ENCODE results near the gene PLEKHM2. TPM values are rescaled to one million over a fixed set of nuclear protein-coding genes. Genes with fewer than 3 reads are reported as not detected.

PLEKHM2 gene
- total RNA-seq, 1 donor from 2014 or later, result 40.1 TPM

DNA sequence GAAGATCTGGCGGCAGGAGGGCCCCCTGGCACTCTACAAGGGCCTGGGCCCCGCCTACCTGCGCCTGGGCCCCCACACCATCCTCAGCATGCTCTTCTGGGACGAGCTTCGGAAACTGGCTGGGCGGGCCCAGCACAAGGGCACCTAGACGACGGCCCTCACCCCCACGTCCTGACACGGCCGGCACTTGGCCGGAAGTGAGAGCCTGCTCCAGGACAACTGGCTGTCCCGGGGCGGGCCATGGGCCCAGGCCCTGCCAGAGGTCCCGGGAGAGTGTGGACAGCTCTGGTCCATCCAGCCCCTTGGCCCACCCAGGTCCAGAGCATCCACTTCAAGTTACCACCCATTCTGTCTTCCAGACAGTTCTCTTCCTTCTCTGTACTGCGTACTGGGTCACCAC, 55.1 kb downstream of the PLEKHM2 start:
- DNase-seq (ENCODE audit: low read depth in 2 of 2), result no peak

DNA sequence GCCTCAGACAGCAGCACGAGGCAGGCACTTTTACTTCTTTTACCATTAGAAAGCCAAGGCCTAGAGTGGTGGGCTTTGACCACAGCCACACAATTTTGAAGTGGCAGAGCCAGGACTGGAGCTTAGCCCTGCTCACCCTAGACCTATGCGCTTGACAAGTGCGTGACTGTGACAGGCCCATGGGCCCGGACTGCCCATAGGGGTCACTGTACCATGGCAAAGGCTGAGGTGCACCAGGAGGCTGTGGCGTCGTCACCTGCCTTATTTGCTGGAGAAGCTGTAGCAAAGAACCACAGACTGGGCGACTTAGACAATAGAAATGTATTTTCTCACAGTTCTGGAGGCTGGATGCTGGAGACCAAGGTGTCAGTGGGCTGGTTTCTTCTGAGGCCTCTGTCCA, 55.6 kb downstream of the PLEKHM2 start:
- peak in 1 of 2 donors; percentile 31 for DNase-seq (ENCODE audit: low read depth in 2 of 2)

DNA sequence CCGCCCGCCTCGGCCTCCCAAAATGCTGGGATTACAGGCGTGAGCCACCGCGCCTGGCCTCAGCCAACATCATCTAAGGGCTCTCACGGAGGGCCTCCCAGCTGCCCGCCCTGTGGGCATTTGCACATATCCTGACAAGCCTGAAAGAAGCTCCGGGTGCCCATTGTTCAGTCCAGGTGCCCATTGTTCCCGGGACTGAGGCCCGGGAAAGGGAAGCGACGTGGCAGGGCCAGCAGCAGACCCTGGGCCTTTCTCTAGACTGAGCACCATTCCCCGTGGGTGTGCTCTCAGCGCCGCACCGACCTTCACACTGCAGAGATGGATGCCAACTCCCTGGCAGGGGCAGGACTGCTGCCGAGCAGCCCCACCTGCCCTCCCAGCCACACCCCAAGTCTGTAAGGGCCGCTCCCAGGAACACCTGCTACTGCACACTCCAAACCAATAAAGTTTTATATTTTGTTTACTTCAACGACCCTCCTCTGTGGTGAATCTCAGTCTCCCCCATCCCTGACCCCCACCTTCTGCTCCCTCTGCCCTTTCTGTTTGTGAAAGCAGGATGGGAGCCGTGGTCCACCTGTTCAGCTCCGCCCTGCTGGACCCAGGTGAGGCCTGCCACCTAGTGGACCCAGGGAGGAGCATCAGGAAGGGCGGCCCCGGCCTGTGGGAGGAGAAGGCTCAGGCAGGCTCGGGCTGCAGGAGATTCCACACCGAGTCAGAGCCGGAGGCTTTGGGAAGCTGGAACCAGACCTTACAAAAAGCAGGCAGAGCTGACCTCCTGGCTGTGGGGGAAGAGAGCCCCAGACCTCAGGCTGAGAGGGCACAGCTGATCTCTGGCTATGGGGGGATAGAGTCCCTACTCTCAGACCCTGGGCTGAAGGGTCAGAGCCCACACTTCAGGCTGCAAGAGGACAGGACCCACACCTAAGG, 57.1 kb downstream of the PLEKHM2 start:
- peak in 1 of 2 donors; percentile 71 for DNase-seq (ENCODE audit: low read depth in 2 of 2)

DNA sequence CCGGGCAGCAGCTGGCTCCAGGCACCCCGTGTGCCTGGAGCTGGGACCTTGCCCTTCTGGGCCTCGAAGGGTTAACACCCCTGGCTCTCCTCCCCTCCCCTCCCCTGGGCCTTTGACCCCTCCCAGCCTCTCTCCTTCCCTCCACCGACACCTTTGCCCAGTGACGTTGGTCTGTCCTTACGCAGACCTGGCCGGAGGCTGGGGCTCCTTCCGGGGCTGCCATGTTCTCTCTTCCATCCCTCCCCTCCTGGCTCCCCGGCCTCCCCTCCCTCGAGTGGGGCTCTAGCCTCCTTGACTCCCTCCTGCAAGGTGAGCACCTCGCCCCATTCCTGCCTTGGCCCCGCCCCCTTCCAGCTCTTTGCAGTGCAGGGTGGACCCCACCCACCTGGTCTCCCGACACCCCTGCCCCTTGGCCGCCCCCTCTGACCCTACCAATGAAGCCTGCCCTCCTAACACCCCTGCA, 58.2 kb downstream of the PLEKHM2 start, which contains the start of gene TMEM82:
Gene TMEM82, plus strand, starts transcription at position 161 of the 463 bp plus-strand sequence. Its CDS starts 61 bp downstream, at position 222.
- DNase-seq (ENCODE audit: low read depth in 2 of 2), result no peak

DNA sequence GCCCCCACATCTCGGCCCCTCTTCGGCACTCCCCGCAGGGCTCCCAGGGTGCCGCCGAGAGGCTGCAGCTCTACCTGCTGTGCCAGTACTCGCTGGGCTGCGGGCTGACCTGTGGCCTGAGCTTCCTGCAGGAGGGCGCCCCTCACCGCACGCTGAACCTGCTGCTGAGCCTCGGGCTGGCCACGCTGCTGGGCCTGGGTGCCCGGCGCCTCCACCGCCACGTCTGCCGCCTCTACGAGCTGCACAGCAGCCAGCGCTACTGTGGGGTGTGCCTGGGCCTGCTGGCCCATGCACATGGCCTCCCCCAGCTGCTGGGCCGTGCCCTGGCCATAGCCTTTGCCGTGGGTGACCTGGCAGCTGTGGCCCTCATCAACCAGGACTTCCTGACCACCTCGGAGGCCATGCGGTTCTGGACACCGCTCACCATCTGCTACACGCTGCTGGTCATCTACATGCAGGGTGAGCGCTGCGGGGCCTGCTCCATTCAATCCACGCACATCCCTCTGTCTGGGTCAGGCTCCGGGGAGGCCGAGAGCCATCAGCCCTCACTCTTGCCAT, 60.1 kb downstream of the PLEKHM2 start:
- DNase-seq (ENCODE audit: low read depth in 2 of 2), result no peak

DNA sequence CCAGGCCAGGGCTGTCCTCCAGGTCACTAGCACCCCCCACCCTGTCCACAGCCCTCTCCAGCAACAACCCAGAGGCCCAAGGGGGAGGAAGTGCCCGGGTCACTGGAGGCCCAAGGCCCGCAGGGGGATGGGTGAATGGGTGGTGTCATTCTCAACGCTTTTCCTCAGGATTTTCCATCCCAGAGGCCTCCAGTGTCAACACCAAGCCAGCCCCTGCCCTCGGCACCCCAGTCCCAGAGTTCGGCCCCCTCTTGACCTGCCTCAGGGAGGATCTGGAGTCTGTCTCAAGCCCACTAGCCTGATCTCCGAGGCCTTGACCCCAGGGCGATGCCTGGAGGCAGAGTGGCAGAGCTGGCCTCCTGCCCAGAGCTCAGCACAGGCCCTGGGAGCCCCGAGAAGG, 63.3 kb downstream of the PLEKHM2 start:
- no peak for DNase-seq (ENCODE audit: low read depth in 2 of 2)

DNA sequence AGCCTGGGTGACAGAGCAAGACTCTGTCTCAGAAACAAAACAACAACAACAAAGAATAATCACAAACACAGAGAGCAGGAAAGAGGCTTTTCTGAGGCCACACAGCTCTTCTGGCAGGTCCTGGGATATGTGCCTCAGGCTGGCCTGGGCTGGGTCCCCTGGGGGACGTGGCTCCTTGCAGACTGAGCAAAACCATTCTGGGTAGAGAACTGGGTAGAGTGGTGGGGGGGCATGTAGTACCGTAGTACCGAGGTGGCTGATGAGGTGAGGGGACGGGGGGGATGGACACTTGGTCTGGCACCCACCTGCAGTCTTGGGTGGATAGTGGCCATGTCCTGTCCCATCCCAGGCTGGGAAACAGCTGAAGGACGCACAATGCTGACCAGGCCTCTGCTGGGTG, 64.1 kb downstream of the PLEKHM2 start:
- no peak for DNase-seq (ENCODE audit: low read depth in 2 of 2)

DNA sequence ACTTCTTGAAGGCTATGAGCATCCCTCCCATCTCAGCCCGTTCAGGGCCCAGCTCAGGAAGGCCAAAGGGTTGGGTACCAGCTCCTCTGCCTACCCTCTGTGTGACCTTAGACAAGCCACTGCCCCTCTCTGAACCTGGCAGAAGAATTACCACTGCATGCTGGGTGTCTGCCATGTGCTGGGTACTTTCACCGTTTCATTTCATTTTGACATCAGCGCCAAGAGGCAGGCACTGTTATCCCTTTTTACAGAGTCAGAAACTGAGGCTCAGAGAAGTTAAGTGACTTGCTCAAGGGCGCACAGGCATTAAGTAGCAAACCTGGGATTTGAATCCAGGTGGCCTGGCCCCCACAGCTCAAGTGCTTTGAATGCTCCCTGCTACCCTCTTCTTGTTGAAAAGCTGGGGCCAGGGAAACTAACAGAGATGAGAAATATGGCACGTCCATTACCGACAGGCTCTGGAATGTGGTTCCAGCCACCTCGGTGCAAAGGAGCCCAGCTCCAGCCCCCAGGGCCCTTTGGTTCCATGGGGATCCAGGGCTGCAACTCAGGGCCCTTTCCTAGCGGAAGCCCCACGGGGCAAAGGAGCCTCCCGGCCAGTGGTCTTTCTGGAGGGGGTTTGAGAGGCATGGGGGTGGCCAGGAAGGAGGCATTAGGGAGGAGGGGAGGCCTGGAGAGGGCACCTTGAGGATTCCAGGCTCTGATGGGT, 64.7 kb downstream of the PLEKHM2 start:
- no peak for DNase-seq (ENCODE audit: low read depth in 2 of 2)

DNA sequence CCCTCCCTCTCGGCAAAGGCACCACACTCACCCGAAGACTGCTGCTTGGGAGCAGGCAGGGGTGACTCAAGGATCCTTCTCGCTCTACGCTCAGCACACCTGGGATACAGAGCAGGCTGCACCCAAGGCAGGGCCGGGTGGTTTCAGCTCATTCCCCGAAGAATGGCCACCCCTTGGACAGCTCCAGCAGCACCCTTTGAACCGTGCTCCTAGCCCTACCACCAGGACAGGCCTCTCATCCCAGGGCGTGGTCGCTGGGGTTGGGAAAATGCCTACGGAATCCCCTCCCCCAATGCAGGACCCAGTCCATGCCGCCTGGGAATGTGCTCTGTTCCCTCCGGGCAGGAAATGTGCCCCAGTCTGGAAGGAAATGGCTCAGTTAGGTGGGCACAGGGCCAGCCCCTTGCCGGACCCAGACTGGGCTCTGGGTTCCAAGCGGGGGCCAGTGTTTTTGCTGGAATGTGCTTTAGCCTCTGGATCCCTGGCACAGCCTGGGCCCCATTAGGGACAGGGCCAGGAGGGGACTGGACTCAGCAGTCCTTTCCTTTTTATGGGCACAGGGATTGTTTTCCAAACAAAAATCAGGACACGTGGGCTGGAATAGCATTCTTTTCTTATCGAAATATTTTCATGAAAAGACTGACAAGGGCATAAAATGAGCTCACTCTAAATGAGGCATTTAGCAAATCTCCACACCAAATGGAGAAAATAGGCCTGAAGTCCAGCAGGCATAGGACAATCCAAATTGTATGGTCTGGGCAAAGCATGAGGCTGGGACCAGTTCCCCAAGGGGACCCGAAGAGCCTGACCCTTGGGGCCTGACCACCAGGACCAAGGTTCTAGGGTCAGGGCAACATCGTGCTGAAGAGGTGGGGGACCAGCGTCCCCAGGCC, 65.5 kb downstream of the PLEKHM2 start:
- peak in 1 of 2 donors; percentile 91 for DNase-seq (ENCODE audit: low read depth in 2 of 2)

DNA sequence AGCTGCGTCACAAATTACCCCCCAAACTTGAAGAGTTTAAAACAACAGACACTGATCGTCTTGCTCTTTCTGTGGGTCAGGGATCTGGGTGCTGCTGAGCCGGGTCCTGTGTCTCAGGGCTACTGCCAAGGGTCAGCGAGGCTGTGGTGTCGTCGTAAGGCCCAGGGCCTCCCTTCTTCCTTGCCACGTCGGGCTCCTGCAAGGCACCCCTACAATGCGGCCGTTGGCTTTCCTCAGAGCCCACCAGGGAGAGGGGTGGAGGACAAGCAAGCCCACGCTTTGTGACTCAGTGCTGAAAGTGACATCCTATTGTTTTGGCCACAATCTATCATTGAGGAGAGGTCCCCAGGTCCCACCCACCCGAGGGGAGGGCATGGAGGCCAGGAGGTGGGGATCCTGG, 66.8 kb downstream of the PLEKHM2 start:
- no peak for DNase-seq (ENCODE audit: low read depth in 2 of 2)

DNA sequence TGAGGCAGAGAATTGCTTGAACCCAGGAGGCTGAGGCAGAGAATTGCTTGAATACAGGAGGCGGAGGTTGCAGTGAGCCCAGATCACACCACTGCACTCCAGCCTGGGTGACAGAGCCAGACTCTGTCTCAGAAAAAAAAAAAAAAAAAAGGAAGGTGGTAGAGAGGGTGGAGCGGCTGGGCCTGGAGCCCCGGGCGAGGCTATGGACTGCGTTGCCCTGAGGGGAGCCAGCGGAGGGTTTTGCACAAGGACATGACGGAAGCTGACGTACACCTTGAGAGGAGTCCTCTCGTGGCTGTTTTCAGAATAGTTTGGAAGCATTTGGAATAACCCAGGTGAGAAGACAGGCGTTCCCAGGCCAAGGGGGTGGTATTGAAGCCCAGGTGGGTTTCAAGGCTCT, 67.6 kb downstream of the PLEKHM2 start:
- DNase-seq (ENCODE audit: low read depth in 2 of 2), result no peak

DNA sequence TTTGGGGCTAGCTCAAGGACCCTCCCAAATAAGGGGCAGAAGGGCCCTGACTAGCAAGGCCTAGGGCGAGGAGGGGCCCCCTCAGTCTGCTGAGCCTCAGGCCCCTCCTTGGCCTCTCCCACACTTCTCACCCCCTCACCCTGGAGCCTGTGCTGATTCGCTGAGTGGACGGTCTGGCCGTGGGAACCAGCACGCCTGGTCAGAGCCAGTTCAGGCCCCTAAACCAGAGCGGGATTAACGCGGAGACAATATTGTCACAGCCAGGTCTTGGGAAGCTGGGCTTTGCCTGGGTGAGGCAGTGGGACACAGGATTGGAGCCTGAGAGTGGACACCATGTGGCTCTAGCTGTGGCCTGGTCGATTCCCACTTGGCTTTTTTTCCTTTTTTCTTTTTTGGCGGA, 69.7 kb downstream of the PLEKHM2 start:
- no peak for DNase-seq (ENCODE audit: low read depth in 2 of 2)

DNA sequence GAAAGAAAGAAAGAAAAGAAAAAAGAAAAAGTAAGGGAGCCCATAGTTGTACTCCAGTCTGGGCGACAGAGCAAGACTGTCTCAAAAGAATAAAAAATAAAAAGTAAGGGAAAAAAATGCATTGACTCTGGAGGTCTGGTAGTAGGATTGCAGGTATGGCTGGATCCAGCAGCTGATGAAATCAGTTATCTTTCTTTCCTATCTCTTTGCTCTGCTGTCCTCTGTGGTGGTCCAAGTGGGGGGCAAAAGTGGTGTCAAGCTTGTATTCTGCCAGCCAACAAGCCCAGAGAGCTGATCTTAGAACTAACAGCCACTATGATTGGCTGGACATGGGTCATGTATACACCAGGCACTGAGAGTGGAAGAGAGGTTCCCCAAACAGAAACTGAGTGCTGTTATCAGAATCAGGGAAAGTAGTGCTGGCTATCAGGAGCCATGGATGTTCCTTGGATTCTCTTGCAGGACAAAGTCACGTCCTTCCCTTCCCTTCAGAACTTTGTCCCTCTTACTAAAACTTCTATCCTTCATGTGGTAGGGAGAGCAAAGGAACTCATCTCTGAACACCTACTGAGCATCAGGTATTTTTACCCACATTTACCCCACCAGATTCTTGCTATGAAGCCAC, 71.0 kb downstream of the PLEKHM2 start:
- DNase-seq (ENCODE audit: low read depth in 2 of 2), result no peak

DNA sequence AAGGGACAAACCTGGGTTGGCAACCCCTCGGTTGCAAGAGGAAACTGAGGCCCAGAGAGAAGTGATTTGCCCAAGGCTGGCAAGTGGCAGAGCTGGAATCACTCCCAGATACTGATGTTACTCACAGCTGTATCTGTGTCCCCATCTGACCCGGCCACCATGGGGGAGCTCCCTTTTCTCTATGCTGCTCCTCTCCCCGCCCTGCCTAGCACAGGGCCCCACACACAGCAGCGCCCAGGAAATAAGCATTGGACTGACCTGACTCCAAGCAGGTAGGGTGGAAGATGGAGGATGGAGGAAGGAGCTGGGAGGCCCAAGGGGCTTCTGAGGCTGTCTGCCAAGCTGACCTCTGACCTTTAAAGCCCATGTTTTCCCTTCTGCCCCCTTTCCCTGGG, 71.5 kb downstream of the PLEKHM2 start:
- DNase-seq (ENCODE audit: low read depth in 2 of 2), result no peak

DNA sequence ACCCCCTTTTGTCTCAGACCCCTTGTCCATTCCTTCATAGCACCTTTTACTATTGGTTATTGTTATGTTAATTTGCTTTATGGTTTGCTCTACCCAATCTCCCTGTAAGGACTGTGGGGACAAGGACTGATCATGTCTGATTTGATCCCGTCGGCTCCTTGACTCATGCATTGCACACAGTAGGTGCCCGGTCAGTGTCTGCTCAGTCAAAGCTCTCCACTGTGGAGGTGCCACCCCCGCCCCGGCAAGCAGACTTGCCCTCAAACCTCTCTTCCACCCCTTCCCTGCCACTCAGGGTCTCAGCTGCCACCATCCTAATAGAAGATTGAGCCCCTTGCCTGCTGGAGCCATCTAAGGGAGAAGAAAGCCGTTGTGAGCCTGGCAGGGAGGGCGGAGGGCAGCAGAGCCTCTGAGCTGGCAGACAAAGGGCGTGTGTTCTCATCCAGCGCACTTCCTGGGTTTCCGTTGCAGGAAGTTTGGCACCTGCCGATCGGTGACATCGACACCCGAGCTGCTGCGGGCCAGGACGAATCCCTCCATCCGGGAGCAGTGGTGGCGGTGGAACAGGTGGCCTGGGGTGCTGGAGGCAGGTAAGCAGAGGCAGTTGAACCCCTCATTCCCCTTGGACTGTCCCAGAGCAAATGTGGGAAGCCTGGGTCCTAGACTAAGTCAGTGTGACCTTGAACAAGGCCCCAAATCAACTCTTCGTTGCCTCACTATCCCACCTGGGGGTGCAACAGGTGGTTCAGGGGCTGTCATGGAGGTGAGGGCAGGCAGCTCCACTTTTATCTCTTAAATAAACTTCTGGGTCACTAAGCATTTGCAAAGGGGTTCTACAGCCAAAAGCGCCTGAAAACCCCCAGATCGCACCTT, 72.3 kb downstream of the PLEKHM2 start:
- peak in 1 of 2 donors; percentile 70 for DNase-seq (ENCODE audit: low read depth in 2 of 2)

DNA sequence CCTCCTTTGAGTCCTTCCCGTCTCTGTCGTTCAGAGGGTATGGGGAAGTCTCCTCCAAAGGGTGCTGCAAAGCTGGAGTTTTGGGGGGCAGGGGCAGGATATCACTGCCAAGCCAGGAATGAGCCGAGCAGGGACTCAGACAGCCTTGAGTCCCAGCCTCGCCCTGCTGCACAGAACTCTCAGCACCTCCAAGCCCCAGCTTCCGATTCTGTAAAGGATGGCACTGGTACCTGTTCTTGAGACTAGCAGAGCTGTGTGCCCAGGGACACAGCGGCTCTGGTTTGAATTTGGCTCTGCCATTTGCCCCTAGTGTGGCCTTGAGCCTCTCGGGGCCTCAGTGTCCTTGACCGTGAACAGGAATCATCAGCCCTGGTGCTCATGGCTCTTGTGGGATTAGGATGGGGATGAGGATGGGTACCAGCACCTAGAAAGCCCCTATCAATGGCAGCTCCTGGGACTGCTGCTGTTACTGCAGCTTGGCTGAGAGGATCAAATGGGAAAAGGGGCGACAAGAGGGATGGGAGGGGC, 73.0 kb downstream of the PLEKHM2 start:
- DNase-seq (ENCODE audit: low read depth in 2 of 2), result no peak

DNA sequence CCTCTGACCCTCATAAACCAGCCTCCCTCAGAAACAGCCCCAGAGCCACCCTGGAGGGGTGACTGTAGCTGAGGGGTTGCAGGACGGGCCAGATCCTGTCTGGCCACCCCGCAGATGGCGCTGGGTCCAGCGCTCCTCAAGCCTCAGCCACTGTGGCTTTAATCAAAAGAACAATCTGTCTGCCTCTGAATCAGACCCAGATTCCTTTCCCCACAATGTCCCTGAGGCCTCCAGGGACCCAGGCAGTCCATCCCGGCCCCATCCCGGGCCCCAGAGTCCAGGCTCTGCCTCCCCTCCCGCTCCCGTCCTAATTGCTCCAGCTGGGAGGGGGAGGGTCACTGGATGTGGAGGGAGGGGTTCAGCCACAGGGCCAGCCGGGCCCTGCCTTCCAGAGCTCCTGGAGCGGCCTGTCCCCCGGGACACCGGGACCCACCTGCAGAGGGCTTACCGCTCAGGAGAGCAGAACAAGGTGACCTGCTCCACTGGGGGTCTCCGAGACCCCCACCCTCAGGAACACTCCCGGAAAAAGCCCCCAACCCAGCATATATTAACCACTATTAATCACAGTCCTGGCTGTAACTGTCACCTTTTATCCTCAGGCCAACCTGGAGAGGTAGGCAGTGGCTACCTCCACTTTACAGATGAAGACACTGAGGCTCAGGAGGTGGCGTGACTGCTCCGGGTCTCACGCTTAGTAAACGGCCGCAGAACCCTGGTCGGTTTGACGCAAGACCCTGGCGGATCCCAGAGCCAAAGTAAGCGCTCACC, 73.6 kb downstream of the PLEKHM2 start:
- DNase-seq (ENCODE audit: low read depth in 2 of 2), result peak in 1 of 2 donors; percentile 47

DNA sequence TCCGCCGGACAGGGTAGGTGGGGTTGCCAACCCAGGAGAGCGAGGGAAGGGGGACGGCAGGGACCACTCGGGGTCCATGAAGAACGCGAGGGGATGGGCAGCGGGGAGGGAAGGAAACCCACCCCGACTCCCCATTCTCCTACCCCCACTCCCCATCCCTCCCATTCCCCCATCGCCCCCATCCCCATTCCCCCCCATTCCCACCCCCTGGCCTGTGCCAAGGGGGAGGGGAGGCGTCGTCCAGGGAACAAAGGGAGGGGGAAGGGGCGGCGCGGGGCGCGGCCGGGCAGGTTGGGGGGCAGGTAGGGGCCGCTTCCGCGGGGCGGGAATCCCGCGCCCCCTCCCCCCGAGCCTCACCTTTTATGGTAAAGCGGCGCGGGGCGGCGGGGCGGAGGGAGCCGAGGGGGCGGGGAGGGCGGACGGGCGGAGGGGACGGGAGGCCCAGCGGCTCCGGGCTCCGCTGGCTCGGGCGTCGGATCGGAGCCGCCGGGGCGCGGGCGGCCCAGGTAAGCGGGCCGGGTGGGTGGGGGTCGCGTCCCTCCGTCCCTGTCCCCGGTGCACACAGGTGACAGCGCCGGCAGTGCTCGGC, 74.3 kb downstream of the PLEKHM2 start, which contains the start of gene FBLIM1:
Gene FBLIM1, plus strand, starts transcription at position 453 of the 589 bp plus-strand sequence. CDS start 6,189 bp downstream, outside the sequence.
- peak in 1 of 2 donors; percentile 56 for DNase-seq (ENCODE audit: low read depth in 2 of 2)

Data from dermis microvascular lymphatic vessel endothelial cell (primary cell).